T-cell (primary cell): ENCODE results near the gene CKAP4. TPM values are rescaled to one million over a fixed set of nuclear protein-coding genes. Genes with fewer than 3 reads are reported as not detected.

Source experiments
- total RNA-seq, 35 experiments: library from RNA in 6 of 35; stranded (reverse) in 6 of 35; fragments of 120-200 nt in 1 of 35; gene quantifications; one replicate each; pipeline versions ENCODE4 v1.2.1 to v1.2.4 and lab custom pipeline; 2013 to 2026

The CKAP4 gene
- total RNA-seq, 5 donors from 2014 or later (not counting 1 experiment from before 2014, with no cell fraction given): 9.0 to 13.8 (median 11.7) TPM

Other genes starting within 250 kb of the CKAP4 start
- under 1 TPM; 0.25 to 0.50 (median 0.30) TPM for gene NUAK1, start 109.1 kb downstream of the CKAP4 start, total RNA-seq
- gene TCP11L2, start 54.7 kb upstream of the CKAP4 start, total RNA-seq: 100 to 1,000 TPM; 139 to 213 (median 157) TPM
- gene POLR3B, start 109.7 kb upstream of the CKAP4 start, total RNA-seq: 1 to 10 TPM; 6.3 to 8.4 (median 7.0) TPM